ENCODE measurements around the gene IQGAP1.

Gene IQGAP1

GRCh38 chr15:90435652-90436337 is 47.8 kb downstream of the IQGAP1 start:
- H3K4me3 ChIP-seq (replicated peaks; ENCODE audit: low read depth, low read length): no peak overlapping the region
- DNase-seq (ENCODE audit: extremely low read depth, low read depth): no peak
- TF ChIP-seq CTCF (IDR thresholded peaks at IDR 0.05; ENCODE audit: low read depth, low read length, missing control alignments): no peak

- DNase-seq (ENCODE audit: extremely low read depth, low read depth): no peak
- H3K4me3 ChIP-seq (replicated peaks; ENCODE audit: low read depth, low read length): no peak overlapping the region
- TF ChIP-seq CTCF (IDR thresholded peaks at IDR 0.05; ENCODE audit: low read depth, low read length, missing control alignments): no peak
Observed at GRCh38 chr15:90436952-90437351, 48.9 kb downstream of the IQGAP1 start.

- H3K4me3 ChIP-seq (replicated peaks; ENCODE audit: low read depth, low read length): no peak overlapping the region
- DNase-seq (ENCODE audit: extremely low read depth, low read depth): no peak
- TF ChIP-seq CTCF (IDR thresholded peaks at IDR 0.05; ENCODE audit: low read depth, low read length, missing control alignments): no peak
Observed at GRCh38 chr15:90437516-90437915, 49.5 kb downstream of the IQGAP1 start.

GRCh38 chr15:90439946-90440345 is 51.9 kb downstream of the IQGAP1 start:
- DNase-seq (ENCODE audit: extremely low read depth, low read depth): no peak
- no peak for TF ChIP-seq CTCF (IDR thresholded peaks at IDR 0.05; ENCODE audit: low read depth, low read length, missing control alignments)
- H3K4me3 ChIP-seq (replicated peaks; ENCODE audit: low read depth, low read length): no peak overlapping the region

GRCh38 chr15:90441027-90441426 is 53.0 kb downstream of the IQGAP1 start:
- H3K4me3 ChIP-seq (replicated peaks; ENCODE audit: low read depth, low read length): no peak overlapping the region
- TF ChIP-seq CTCF (IDR thresholded peaks at IDR 0.05; ENCODE audit: low read depth, low read length, missing control alignments): no peak
- DNase-seq (ENCODE audit: extremely low read depth, low read depth): no peak

- no peak for DNase-seq (ENCODE audit: extremely low read depth, low read depth)
- no peak overlapping the region for H3K4me3 ChIP-seq (replicated peaks; ENCODE audit: low read depth, low read length)
- no peak for TF ChIP-seq CTCF (IDR thresholded peaks at IDR 0.05; ENCODE audit: low read depth, low read length, missing control alignments)
Observed at GRCh38 chr15:90442423-90442822, 54.4 kb downstream of the IQGAP1 start.

- DNase-seq (ENCODE audit: extremely low read depth, low read depth): no peak
- TF ChIP-seq CTCF (IDR thresholded peaks at IDR 0.05; ENCODE audit: low read depth, low read length, missing control alignments): no peak
- H3K4me3 ChIP-seq (replicated peaks; ENCODE audit: low read depth, low read length): no peak overlapping the region
Observed at GRCh38 chr15:90449206-90449735, 61.2 kb downstream of the IQGAP1 start.
